ENCODE measurements around the gene GFOD1.
"Not testable (repeated sequence)": the region's sequence is repeated elsewhere in the genome, so short reads cannot be mapped to it uniquely, and the experiment has no call there.

Gene GFOD1

DNA sequence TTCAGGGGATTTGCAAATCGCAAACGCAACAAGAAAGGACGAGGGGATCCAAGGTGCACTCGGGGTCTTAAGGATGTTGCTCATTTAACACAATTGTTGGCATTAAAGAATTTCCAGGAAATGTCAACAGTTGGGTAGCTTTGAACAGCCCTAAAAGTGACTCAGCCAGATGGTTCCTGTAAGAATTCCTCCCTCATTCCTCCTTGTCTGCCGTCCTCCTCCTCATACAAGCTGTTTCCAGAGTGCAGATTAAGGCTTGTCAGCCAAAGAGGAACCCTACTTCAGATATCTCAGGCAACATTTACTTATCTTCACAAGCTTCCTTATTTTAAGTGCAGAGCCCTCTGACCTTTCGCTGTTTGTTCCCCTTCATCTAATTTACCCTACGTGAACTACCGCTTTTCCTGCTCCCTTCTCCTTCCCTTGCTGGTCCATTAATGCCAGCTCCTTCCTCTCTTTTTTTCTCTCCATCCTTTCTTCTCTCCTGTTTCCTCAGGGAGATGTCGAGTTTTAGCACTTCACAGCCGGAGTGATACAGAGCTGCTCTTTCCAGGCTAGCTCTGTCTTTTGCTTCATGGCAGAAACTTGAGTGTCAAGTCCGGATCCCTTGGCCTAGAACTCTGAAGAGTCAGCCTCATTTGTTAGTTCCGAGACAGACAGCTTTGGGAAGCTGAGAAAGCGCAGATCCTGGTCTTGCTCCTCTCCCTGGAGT, 132.9 kb downstream of the GFOD1 start:
- peak; percentile 51 for DNase-seq (ENCODE audit: low spot score)

- no peak for DNase-seq (ENCODE audit: low spot score)
Measured at GRCh38 chr6:13352165-13352564, 135.2 kb downstream of the GFOD1 start.

DNA sequence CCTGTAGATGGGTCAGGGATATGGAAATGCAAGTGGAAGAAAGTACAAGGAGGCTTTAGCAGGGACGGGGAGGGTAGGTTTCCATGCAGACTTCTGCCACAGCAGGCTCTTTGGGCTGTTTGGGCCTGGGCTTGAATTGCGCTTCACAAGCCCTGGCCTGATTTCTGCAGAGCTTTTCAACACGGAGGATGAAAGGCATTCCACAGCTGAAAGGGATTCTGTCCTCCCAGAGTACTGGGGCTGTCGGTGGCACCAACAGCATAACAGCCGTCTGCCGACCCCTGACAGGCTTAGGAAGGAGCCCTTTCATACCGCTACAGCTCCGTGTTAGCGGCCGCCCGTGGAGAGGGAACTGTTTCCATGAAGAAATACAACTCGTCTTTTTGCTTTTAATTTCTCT, 136.1 kb downstream of the GFOD1 start:
- DNase-seq (ENCODE audit: low spot score) = no peak

- no peak for DNase-seq (ENCODE audit: low spot score)
Measured at GRCh38 chr6:13349811-13350506, 137.4 kb downstream of the GFOD1 start.

GRCh38 chr6:13348334-13349113, 138.9 kb downstream of the GFOD1 start:
- no peak for DNase-seq (ENCODE audit: low spot score)

DNA sequence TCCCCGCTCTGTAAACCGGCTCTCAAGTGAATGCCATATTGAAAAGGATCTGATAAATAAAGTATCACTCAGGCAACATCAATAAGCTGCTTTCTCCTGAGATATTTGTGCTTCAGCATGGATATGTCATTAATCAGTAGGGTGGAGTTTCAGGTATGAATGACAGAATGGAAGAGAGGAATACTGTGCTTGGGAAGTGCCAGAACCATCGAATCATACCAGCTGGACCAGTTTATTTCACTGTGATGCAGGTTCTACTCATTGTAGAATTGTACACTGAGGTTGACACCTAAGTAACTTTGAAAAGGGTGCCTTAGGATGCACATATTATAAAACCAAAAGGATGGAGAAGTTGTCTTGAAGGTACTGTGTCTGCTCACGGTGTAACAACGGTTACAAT, 141.2 kb downstream of the GFOD1 start:
- DNase-seq (ENCODE audit: low spot score) = no peak

- no peak for DNase-seq (ENCODE audit: low spot score)
Measured at GRCh38 chr6:13342414-13343019, 144.9 kb downstream of the GFOD1 start.

DNA sequence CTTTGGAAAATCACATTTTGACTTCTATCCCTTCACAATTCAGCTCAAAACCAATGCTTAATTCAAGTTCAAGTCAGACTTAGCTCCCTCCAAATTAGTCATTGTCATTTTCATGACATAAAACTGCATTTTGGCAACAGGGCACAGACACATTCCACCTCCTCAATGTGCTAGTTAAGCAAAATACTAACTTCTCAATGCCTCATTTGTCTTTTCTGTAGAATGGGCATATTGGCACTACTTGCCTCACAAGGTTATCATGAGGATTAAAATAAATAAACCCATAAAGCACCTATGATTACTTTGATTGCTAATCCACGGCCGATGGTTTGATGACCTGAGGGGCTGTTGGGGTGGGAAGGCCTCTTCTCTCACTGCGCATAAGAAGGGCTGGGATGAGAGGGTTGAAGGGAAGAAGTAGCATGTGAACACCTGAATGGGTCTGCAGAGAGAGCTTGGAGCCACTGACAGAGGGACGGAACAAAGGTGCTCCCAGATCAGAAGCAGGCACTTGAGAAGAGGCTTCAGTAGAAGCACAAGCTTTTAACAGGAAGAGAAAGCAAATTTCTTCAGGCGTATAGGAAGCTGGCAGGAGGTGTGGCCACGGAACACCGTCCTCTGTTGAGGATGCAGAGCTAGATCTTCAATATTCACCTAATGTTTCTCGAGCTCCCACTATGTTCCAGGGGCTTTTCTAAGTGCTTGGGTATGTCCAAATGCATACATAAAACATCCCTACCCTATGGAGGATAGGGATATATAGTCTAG, 147.4 kb downstream of the GFOD1 start:
- no peak for DNase-seq (ENCODE audit: low spot score)

GRCh38 chr6:13338038-13338437, 149.4 kb downstream of the GFOD1 start:
- no peak for DNase-seq (ENCODE audit: low spot score)

- DNase-seq (ENCODE audit: low spot score) = peak; percentile 84
Measured at GRCh38 chr6:13336553-13336952, 150.8 kb downstream of the GFOD1 start.

DNA sequence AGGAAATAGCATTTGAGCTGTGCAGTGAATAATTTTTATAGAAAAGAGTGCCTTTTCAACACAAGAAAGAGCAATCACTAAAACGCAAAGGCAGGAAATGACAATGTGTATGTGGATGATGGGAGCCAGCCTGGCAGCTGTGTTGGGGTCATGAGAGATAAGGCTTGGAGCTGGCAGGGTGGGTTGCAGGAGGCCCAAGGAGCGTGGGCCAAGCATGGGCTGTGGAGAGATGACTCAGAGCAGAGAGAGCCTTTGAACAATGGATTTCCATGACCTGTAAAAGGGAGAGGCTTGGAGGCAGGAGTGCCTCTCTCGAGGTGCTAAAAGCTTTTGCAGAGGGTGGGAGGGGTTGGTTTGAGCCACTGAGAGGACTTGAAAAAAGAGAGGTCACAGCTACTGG, 152.4 kb downstream of the GFOD1 start:
- no peak for DNase-seq (ENCODE audit: low spot score)

DNA sequence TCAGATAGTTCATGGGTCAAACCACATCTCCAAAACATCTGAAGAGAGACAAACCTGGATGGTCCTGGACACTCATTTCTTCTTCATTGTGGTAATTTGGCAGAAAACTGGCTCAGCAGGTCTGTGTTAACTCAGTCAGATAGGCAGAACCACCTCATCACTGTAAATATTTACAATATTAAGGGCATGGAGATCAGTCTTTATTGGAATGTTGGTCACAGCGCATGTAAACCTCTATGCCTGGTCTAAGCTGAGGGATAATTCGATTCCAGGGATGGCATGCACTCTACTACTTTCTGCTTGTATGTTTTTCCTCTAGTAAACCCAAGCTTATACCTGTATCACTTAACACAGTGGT, 155.1 kb downstream of the GFOD1 start:
- DNase-seq (ENCODE audit: low spot score) = no peak

DNA sequence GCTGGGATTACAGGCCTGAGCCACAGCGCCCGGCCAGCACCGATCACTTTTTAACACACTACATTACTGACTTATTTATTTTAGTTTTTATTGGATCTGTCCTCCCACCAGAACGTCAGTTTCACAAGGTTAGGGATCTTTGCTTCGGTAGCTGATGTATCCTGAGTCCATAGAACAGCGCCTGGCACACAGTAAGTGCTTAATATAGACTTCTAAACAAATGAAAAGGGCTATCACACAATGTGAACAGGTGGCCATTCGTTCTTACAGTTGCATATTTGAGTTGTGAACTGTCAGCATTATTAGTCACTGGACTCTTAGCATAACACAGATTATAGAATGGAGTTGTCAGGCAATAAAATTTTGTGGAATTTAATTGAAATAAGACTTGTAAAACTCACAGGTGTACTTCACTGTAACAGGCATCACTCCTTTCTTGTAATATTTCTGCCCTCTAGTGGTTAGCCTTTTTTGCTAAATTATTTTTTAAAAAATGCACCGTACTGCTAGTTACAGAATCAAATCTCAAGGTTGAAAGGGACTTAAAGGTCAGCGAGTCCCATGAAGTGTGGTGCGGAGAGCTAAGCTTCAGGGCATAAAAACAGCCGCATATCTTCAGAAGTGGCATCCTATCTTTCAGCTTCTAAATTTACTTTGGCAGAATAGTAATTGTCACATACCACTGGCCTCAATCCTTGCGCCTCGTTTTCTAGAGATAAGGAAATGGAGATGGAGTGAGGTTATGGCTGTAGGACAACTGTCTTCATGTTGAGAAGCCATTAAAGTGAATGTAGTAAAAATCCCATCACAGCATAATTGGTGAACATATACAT, 155.7 kb downstream of the GFOD1 start:
- DNase-seq (ENCODE audit: low spot score) = peak; percentile 16

- no peak for DNase-seq (ENCODE audit: low spot score)
Measured at GRCh38 chr6:13328875-13329183, 158.6 kb downstream of the GFOD1 start.

GRCh38 chr6:13328076-13328874, 159.1 kb downstream of the GFOD1 start, which contains the start of gene TBC1D7:
Gene TBC1D7 (minus strand): TSS chr6:13328537. CDS start chr6:13326898, 1,639 bp downstream.
- peak; percentile 97 for DNase-seq (ENCODE audit: low spot score)

DNA sequence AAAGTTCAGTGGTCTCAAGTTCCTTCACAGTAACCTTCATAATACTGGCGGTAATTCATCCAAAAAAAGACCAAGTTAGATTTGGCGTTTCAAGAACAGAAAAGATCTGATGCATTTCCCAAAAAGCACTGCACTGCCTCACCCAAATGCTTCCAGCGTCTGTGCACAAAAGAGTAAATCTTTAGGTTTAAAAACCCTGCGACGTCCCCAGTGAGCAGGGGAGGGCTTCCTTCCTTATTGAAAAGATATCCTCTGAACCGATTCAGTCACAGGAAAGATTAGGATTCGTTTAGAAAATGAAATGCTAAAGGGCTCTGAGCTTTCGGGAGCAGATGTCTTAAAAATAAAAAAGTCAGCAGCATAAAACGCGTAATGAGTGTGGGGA, 159.7 kb downstream of the GFOD1 start:
- DNase-seq (ENCODE audit: low spot score) = peak; percentile 8

DNA sequence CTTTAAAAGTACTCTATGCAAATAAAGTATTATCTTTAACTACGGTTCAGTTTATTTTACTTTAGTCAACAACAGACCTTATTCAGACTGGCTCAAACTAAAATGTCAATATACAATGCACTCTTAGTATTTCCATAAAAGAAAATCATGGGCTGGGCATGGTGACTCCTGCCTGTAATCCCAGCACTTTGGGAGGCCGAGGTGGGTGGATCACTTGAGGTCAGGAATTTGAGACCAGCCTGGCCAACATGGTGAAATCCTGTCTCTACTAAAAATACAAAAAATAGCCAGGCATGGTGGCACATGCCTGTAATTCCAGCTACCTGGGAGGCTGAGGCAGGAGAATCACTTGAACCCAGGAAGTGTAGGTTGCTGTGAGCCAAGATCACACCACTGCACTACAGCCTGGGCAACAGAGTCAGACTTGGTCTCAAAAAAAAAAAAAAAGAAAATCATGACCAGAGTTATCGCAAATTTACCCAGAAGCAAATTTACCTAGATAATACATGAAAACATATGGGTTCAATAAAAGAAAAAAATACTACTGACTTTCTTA, 161.3 kb downstream of the GFOD1 start:
- not testable (repeated sequence) for DNase-seq (ENCODE audit: low spot score)

GRCh38 chr6:13319891-13320564, 167.4 kb downstream of the GFOD1 start:
- no peak for DNase-seq (ENCODE audit: low spot score)

DNA sequence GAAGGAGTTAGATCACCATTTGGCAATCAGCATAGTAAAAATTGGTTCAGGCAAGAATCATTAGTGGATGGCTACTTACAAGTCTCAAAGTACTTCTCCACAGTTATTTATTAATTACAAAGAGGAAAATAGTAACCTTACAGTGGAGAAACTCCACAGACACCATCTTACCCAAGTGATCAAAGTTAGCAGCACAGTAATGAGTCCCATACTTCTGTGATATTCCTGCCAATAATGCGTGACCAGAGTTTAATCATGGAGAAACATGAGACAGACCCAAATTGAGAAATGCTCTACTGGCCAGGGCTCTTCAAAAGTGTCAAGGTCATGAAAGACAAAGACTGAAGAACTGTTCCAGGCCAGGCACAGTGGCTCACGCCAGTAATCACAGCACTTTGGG, 168.6 kb downstream of the GFOD1 start:
- DNase-seq (ENCODE audit: low spot score) = no peak

Data from AG08396 (cell line).